Measurements from ENCODE around the gene SGIP1.

SGIP1 gene

GRCh38 chr1:66532214-66532613, 1.7 kb upstream of the SGIP1 start:
- peak overlapping the region; percentile 99 for H3K4me3 ChIP-seq (ENCODE audit: low read depth, low read length)
- TF ChIP-seq CTCF (IDR thresholded peaks at IDR 0.05; ENCODE audit: low read depth, low read length): no peak

GRCh38 chr1:66532798-66533783, 862 bp upstream of the SGIP1 start:
- TF ChIP-seq CTCF (IDR thresholded peaks at IDR 0.05; ENCODE audit: low read depth, low read length): no peak
- H3K4me3 ChIP-seq (ENCODE audit: low read depth, low read length): peak overlapping the region; percentile 99

- no peak for TF ChIP-seq CTCF (IDR thresholded peaks at IDR 0.05; ENCODE audit: low read depth, low read length)
- H3K4me3 ChIP-seq (ENCODE audit: low read depth, low read length): peak overlapping the region; percentile 99
Observed at GRCh38 chr1:66535061-66535460, 1.1 kb downstream of the SGIP1 start.

GRCh38 chr1:66535853-66536252, 1.9 kb downstream of the SGIP1 start:
- peak overlapping the region; percentile 99 for H3K4me3 ChIP-seq (ENCODE audit: low read depth, low read length)
- TF ChIP-seq CTCF (IDR thresholded peaks at IDR 0.05; ENCODE audit: low read depth, low read length): no peak

- H3K4me3 ChIP-seq (ENCODE audit: low read depth, low read length): peak overlapping the region; percentile 99
- TF ChIP-seq CTCF (IDR thresholded peaks at IDR 0.05; ENCODE audit: low read depth, low read length): no peak
Observed at GRCh38 chr1:66537718-66538117, 3.8 kb downstream of the SGIP1 start.

GRCh38 chr1:66539491-66539890, 5.5 kb downstream of the SGIP1 start:
- no peak for TF ChIP-seq CTCF (IDR thresholded peaks at IDR 0.05; ENCODE audit: low read depth, low read length)
- H3K4me3 ChIP-seq (ENCODE audit: low read depth, low read length): peak overlapping the region; percentile 41

GRCh38 chr1:66540434-66541032, 6.6 kb downstream of the SGIP1 start:
- peak overlapping the region; percentile 29 for H3K4me3 ChIP-seq (ENCODE audit: low read depth, low read length)
- TF ChIP-seq CTCF (IDR thresholded peaks at IDR 0.05; ENCODE audit: low read depth, low read length): no peak

All from WI38 (cell line).